ENCODE results near the gene GATAD2B. TPM values are rescaled to one million over a fixed set of nuclear protein-coding genes. Genes with fewer than 3 reads are reported as not detected.
A peak's percentile ranks its signal among the peaks of the same experiment; 100 is the strongest.

GATAD2B gene
- total and polyA plus RNA-seq, 7 donors: 3.4 to 53.1 (median 34.8) TPM

- DNase-seq: no peak
- H3K36me3 ChIP-seq (ENCODE audit: insufficient read depth in 1 of 2, low read depth in 1 of 2): peaks cover 3 to 28% of the 10 kb centered on the region in 2 donors
- no peaks in the 10 kb centered on the region for H3K27me3 ChIP-seq (ENCODE audit: insufficient read depth in 3 of 3, low read length in 2 of 3)
- ATAC-seq: no peak
- no peaks in the 10 kb centered on the region for H3K9me3 ChIP-seq
- H3K4me3 ChIP-seq: no peak overlapping the region
- no peak for TF ChIP-seq CTCF (IDR thresholded peaks at IDR 0.05)
- intact Hi-C loops (cut with DNase I): loop anchor here in 1 of 2 donors (10.0 kb wide), 1 partner anchor 461 kb away; no protein-coding TSS in a partner anchor
- WGBS, 3 donors: 58 to 68% (median 67%) methylated on average over 2 of the region's 2 CpGs
- peaks cover 5% of the 10 kb centered on the region for H3K4me1 ChIP-seq
- no peak overlapping the region for H3K27ac ChIP-seq
Observed at GRCh38 chr1:153804112-153804511, 118.7 kb downstream of the GATAD2B start.

GRCh38 chr1:153803470-153804056, 119.2 kb downstream of the GATAD2B start:
- Histone ChIP-seq H3K36me3 (ENCODE audit: insufficient read depth in 1 of 2, low read depth in 1 of 2) (peaks cover 3 to 23% of the 10 kb centered on the region in 2 donors), H3K4me3 (no peak overlapping the region), H3K9me3 (no peaks in the 10 kb centered on the region), H3K27me3 (ENCODE audit: insufficient read depth in 3 of 3, low read length in 2 of 3) (no peaks in the 10 kb centered on the region), H3K4me1 (peaks cover 5% of the 10 kb centered on the region), H3K27ac (peak overlapping the region; percentile 43)
- TF ChIP-seq CTCF (IDR thresholded peaks at IDR 0.05): no peak
- DNase-seq (peak in 1 of 2 donors; percentile 13), ATAC-seq (peak in 1 of 4 donors; percentile 22)
- intact Hi-C loops (cut with DNase I): loop anchor here in 1 of 2 donors (10.0 kb wide), 1 partner anchor 461 kb away; no protein-coding TSS in a partner anchor
- WGBS, 3 donors: 45 to 59% (median 56%) methylated on average over 3 of the region's 3 CpGs

GRCh38 chr1:153801786-153802697, 120.7 kb downstream of the GATAD2B start:
- DNase-seq: peak in 1 of 2 donors; percentile 41

GRCh38 chr1:153801028-153801625, 121.6 kb downstream of the GATAD2B start:
- intact Hi-C loops (cut with DNase I): loop anchor here in 1 of 2 donors (10.0 kb wide), 1 partner anchor 464 kb away; no protein-coding TSS in a partner anchor
- no peaks in the 10 kb centered on the region for H3K27me3 ChIP-seq (ENCODE audit: insufficient read depth in 3 of 3, low read length in 2 of 3)
- DNase-seq (peak in 1 of 2 donors; percentile 36), ATAC-seq (no peak)
- TF ChIP-seq CTCF (IDR thresholded peaks at IDR 0.05): no peak
- 95% methylated on average over 6 of the region's 6 CpGs for WGBS, 3 donors
- no peak overlapping the region for H3K4me3 ChIP-seq
- no peak overlapping the region for H3K27ac ChIP-seq
- no peaks in the 10 kb centered on the region for H3K9me3 ChIP-seq
- peaks cover 0 to 1% of the 10 kb centered on the region in 2 donors for H3K36me3 ChIP-seq (ENCODE audit: insufficient read depth in 1 of 2, low read depth in 1 of 2)
- H3K4me1 ChIP-seq: peaks cover 5% of the 10 kb centered on the region

More at GRCh38 chr1:153801786-153802697, 120.7 kb downstream of the GATAD2B start:
- intact Hi-C loops (cut with DNase I): loop anchor here in 1 of 2 donors (10.0 kb wide), 1 partner anchor 463 kb away; no protein-coding TSS in a partner anchor
- TF ChIP-seq CTCF (IDR thresholded peaks at IDR 0.05): no peak
- ATAC-seq: no peak
- H3K27ac ChIP-seq: no peak overlapping the region
- WGBS, 3 donors: 88 to 95% (median 89%) methylated on average over 7 of the region's 7 CpGs
- no peaks in the 10 kb centered on the region for H3K27me3 ChIP-seq (ENCODE audit: insufficient read depth in 3 of 3, low read length in 2 of 3)
- H3K4me1 ChIP-seq: peaks cover 5% of the 10 kb centered on the region
- no peaks in the 10 kb centered on the region for H3K9me3 ChIP-seq
- peaks cover 0 to 8% of the 10 kb centered on the region in 2 donors for H3K36me3 ChIP-seq (ENCODE audit: insufficient read depth in 1 of 2, low read depth in 1 of 2)
- H3K4me3 ChIP-seq: no peak overlapping the region

Data from psoas muscle (tissue), 8 donors.